HG03025 (cell line): ENCODE results near the gene TRIOBP.
"Not testable (repeated sequence)": the region's sequence is repeated elsewhere in the genome, so short reads cannot be mapped to it uniquely, and the experiment has no call there.

Source experiments
- ATAC-seq: cut with Tn5 transposase; IDR thresholded peaks from one replicate; pipeline ENCODE4 v1.9.1; 2021; ENCODE audit warnings: mild to moderate bottlenecking, moderate library complexity; ENCODE audit not compliant: unreplicated experiment, low FRiP score

The TRIOBP gene

DNA sequence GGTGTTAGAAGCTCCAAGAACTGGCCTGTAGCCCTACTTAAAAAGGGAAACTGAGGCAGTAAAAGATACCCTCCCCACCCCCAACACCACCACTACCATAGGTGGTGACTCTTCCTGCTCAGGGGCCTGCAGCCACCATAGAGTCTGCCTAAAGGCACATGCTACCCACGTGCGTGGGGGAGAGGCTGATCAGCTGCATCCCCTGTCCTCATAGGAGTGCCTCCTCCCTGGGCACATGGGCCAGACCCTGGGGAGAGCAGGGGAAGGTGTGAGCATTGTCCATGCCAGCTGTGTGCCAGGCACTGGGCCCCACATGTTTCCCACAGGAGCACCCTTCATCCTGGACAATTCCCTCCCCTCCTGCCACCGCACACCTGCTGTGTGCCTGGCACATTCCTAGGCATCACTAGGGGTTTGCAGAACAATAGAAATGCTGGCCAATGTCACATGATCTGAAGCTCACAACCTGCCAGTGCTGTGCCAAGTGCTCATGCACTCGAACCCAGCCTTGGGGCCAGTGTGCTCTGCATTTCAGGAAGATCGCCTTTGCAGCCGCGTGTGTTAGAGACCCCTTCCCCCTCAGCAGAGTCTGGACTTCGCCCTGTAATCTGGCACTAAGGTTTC is 69.2 kb downstream of the TRIOBP start:
- no peak for ATAC-seq

DNA sequence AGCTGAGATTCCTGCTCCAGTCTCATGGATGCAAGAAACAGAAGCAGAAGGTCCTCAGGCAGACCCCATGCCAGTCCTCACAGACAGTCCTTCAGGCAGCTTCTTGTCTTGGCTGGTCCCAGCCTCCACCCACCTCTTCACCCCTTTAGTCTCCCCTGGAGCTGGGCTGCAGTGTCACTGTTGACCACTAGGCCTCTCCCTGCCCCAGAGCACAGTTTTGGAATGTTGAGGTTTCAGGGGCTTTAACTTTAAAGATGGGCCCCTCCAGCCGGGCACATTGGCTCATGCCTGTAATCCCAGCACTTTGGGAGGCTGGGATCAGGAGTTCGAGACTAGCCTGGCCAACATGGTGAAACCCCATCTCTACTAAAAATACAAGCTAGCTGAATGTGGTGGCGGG is 71.4 kb downstream of the TRIOBP start:
- no peak for ATAC-seq

DNA sequence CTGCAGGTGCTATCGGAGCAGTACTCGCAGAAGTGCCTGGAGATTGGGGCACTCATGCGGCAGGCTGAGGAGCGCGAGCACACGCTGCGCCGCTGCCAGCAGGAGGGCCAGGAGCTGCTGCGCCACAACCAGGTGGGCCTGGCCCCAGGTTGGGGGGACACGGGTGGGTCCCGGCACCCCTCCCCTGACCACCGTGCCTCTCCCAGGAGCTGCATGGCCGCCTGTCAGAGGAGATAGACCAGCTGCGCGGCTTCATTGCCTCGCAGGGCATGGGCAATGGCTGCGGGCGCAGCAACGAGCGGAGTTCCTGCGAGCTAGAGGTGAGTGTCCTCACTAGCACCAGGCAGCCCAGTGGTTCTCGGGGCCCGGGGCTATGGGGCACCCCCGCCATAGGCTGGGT is 72.2 kb downstream of the TRIOBP start:
- no peak for ATAC-seq

DNA sequence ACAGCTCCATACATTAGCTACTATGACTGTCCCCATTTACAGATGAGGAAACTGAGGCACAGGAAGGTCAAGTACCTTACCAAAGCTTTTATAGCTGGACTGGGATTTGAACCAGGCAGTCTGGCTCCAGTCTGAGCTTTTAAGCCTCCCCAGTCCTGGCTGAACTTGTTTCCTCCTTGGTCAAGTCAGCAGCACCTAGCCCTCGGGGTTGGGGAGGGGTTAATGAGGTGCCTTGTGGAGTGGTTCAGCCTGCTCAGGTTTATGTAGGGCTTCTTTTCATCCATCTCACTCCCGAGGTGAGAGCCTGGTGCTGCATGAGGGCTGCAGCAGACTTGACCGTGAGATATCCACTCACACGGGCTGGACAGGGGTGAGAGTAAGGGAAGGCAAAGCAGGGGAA is 74.2 kb downstream of the TRIOBP start:
- no peak for ATAC-seq

DNA sequence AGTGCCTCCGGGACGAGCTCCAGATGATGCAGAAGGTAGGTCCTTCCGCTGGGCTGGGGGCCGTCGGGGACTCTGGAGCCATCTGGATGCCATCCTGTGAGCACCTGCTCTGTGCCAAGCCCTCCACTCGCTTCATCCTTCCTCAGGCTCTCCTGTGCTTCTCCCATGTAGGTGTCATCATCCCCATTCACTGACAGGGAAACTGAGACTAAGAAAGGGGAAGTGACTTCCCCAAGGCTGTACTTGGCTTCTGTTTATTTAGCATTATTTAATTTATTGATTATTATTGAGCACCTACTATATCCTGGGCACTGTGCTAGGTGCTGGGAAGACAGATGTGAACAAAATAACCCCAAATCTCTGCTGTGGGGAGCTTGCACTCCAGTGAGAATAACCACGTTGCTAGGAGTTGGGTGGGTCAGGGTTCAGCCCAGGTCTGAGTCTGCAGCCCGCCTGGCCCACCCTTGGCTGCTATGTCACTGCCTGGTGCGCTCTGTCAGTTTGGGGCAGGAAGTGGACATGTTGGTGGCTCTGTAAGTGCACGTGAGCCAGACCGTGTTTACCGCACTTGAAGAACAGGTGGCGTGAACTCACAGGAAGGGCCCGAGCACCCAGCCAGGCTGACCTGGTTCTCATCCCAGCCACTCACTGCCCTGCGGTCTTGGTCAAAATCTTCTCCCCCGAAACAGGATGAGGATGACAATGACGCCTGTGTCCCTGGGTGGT is 75.0 kb downstream of the TRIOBP start:
- ATAC-seq: no peak

DNA sequence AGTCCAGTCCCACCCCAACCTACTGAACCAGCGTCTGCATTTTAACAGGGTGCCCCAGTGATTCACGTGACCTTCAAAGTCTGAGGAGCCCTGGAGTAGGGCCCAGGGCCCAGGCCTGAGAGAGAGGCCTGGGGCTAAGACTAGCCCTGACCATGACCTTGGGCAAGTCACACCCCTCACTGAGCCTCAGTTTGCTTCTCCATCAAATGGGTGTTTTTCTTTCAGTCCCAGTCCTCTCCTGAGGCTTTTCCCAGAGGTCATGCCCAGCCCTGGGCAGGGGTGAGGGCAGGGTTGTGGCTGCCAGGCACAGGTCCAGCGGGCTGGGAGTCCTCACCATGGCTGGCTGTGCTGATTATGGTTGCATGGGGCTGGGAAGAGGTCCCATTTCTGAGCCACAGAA is 77.9 kb downstream of the TRIOBP start:
- ATAC-seq: no peak

DNA sequence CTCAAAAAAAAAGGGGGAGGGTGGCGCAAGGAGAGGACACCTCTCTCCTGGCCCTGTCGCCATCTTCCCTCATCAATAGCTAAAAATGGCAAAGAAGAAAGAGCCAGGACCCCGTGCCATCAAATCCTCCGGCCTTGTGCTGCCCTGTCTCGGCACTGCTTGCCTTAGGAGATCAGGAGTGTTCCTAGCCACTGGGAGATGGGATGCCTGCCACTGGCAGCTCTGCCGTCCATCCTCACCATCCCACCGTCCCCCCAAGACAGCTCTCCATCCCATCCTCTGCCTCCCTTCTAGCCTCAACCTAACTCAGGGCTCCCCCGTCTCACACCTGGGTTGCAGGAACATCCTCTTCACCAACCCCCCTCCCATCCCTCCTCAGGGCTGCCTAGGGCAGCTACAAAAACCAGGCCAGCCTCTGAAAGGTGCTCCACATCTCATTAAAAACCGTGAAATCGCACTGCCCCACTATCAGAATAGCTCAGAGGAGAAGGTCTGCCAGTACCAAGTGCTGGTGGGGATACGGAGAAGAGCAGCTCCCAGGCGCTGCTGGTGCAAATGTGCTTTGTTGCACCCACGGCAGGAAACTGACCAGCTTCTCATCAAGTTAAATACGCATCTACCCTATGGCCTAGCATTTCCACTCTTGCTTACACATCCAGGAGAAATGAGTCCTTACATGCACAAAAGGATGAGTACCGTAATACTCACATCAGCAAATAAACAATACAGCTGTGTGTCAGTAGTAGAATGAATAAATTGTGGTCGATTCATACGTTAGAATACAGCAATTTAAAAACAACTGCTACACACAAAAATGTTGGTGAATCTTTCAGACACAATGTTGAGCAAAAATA is 79.2 kb downstream of the TRIOBP start:
- ATAC-seq: no peak

DNA sequence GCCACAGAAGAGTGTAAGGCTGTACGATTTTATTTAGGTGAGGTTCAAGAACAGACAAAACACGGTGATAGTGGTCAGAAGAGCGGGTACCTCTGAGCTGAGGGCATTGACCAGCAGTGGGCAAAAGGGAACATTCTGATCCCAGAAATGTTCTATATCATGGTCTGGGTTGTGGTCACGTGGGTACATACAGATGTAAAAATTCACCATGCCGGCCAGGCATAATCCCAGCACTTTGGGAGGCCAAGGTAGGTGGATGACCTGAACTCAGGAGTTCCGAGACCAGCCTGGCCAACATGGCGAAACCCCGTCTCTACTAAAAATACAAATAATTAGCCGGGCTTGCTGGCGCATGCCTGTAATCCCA is 79.8 kb downstream of the TRIOBP start:
- ATAC-seq: no peak

DNA sequence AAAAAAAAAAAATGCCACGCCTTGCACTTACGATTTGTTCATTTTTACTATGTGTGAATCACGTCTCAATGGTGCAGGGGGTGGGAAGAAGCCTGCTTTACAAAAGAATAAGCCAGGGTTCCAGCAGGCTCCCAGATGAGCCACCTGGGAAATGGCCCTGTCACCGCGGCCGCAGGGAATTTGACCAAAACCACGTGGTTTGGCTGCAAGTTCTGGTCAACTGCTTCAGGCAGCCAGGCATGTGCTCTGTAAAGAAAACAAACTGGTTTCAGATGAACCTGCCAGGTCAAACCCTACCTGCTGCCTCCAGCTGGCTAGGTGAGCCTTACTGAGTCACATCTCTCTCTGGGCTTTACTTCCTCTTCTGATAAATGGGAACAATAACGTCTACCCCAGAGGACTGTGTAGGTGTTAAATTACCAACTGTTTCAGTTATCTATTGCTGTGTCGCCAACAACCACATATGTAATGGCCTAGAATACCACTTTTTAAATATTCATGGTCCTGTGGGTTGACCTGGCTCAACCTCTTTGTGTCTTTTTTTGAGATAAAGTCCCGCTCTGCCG is 80.4 kb downstream of the TRIOBP start:
- no peak for ATAC-seq

DNA sequence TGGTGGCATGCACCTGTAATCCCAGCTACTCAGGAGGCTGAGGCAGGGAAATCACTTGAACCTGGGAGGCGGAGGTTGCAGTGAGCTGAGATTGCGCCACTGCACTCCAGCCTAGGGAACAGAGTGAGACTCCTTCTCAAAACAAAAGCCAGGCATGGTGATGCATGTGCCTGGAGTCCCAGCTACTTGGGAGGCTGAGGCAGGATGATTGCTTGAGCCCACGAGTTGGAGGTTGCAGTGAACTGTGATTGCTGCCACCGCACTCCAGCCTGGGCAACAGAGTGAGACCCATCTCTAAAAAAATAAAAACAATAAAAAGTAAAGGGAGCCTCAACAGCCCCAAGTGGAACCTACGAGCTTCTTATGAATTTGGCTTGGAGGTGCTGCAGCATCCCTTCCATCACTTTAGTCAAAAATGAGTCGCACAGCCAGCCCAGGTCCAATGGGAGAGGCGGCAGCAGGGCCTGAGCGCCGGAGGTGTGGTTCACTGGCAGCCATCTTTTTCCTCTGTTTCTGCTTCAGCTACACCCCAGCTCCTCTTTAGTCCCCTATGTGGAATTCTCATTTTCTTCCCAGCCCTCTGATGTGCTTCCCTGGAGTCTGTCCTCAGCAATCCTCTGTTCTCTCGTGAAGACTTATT is 81.6 kb downstream of the TRIOBP start:
- no peak for ATAC-seq

DNA sequence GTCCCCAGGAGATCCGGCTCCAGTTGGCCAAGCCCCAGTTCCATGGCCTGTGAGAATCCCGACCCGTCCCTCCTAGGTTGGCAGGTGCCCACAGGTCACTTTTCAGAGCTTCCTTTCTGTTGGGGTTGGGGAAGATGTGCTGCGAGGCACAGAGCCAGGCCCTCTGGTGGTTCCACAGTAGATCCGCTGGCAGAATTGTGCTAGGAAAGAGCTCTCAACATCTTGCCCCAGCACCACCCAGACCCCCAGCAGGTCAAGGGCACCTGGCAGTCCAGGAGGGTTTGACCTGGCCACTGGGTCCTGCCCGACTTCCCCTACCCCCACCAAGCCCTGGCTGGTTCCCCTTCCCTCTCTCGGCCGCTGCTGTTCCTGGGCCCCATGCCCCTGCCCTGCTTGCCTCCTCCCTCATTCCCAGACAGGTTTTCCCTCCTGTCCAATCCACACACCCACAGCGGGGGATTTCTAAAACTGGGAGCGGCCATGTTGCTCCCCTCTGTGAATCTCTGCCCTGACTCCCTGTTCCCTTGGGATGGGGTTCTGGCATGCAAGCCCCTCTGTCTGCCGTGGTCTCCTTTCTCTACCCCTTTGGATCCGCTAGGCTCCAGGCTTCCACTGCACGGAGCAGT is 84.7 kb downstream of the TRIOBP start:
- no peak for ATAC-seq

DNA sequence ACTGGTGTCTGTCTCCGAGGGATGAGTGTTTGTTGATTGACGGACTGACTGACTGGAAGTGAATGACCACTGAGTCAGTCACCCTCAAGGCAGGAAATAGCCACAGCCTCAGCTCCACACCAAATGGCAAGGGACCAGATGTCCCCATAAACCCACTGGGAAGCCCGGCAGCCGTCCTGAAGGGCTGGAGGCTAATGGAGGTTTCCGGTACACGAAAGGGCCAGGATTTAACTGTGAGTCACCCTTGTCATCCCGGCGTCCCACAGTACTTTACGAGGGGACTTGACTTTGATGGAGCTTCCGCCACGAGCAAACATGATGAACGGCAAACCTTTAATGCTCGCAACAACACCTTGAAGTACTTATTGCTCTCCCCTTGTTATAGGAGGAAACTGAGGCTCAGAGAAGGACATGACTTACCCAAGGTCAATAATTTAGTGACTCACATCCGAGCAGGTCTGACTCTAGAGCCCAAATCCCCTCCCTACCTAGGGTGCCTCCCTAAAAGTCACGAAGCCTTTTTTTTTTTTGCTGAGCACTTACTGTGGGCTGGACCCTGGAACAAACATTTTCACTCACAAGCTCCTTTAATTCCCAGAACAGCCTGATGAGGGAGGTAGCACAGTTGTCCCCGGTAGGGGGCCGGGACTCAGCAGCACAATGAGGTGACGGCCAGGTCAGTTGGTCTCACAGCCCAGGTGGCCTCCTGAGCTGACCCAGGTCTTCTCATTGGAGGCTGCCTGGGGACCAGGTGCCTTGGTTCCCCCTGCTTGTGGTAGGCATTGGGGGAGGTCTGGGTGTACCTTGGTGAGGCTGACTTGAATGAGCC is 85.7 kb downstream of the TRIOBP start:
- no peak for ATAC-seq

DNA sequence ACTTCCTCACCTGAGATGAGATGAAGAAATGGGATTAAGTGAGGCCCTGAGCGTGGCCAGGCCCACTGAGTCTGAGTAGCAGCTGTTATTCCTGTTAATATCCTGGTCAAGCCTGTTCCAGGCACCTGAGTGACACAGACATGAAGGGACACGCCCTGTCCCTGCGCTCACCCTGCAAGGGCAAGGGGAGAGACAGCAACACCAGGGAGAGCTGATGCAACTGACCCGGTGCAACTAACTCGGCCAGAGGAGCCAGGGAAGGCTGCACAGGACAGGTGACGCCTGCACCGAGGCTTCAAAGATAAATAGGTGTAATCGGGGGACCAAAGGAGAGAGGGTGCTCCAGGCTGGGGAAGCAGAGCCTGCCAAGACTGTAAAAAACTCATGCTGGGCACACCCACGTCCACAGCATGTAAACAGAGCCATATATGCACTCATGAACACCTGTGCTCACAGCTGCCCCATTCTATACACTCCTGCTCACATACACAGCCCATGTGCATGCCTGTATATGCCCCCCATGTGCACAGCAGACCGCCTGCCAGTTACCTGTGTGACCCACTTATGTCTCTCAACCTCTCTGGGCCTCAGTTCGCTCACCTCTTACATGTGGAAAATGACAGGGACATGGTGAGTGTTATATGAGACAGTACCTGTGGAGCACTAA is 88.1 kb downstream of the TRIOBP start:
- no peak for ATAC-seq

DNA sequence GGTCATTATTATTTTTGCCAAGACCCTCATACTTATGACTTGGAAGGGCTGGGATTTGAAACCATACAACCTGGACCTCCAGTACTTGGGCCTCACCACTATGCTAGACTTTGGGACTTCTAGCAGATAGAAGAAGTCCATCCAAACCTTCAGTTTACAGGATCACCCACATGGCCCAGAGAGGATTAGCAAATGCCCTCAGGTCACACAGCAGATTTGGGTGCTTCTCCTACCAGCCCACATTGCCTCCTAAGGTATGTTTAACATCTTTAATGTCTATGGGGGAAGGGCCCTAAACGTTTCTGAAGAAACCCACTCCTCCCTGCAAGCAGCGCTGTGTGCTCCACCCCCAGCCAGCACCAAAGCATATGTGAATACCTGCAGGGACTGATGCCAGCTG is 93.4 kb downstream of the TRIOBP start:
- no peak for ATAC-seq

DNA sequence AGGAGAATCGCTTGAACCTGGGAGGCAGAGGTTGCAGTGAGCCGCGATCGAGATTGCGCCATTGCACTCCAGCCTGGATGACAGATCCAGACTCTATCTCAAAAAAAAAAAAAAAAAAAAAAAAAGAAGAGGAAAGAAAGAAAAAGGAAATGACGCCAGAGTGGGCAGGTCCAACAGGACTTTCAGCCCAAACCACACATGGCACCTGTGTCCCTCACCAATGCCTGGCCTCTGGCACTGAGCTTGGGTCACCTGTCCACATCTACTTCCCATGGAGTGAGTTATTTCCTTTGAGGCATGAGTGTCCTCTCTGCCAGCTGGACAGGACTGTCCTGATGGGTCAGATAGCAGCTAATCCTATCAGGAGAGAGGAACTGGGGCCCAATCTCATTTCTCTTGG is 95.6 kb downstream of the TRIOBP start:
- no peak for ATAC-seq

DNA sequence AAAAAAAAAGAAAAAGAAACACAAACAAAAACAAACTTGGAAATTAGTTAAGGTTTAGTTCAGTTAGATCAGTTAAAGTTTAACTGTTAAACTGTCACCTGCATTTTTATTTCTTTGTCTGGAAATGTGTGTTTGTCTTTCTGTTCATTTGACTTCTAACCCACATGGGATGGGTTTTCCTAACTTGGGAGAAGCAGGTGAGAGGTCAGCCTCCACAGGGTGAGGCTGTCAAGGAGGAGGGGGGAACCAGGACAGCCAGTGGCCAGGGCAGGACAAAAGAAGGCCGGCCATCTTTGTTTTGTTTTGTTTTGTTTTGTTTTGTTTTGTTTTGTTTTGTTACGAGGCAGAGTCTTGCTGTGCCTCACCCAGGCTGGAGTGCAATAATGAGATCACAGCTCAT is 97.5 kb downstream of the TRIOBP start:
- no peak for ATAC-seq

DNA sequence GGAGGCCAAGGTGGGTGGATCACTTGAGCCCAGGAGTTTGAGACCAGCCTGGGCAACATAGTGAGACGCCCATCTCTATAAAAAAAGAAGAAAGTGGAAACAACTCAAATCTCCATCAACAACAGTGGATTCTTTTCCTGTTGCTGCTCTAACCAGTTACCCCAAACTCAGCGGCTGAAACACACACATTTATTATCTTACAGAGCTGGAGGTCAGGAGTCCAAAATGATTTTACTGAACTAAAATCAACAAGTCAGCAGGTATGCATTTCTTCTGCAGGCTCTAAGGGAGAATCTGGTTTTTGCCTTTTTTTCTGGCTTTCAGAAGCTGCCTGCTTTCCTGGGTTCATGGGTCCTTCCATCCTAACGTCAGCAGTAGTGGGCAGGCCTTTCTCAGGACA is 99.2 kb downstream of the TRIOBP start:
- ATAC-seq: no peak

DNA sequence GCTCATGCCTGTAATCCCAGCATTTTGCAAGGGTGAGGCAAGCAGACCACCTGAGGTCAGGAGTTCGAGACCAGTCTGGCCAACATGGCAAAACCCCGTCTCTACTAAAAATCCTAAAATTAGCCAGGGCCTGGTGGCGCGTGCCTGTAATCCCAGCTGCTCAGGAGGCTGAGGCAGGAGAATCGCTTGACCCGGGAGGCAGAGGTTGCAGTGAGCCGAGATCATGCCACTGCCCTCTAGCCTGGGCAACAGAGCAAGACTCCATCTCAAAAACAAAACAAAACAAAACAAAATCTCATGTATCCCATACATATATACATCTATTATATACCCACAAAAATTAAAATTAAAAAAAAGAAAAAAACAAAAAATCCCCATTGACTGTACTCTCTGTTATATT is 100.4 kb downstream of the TRIOBP start:
- ATAC-seq: not testable (repeated sequence)

DNA sequence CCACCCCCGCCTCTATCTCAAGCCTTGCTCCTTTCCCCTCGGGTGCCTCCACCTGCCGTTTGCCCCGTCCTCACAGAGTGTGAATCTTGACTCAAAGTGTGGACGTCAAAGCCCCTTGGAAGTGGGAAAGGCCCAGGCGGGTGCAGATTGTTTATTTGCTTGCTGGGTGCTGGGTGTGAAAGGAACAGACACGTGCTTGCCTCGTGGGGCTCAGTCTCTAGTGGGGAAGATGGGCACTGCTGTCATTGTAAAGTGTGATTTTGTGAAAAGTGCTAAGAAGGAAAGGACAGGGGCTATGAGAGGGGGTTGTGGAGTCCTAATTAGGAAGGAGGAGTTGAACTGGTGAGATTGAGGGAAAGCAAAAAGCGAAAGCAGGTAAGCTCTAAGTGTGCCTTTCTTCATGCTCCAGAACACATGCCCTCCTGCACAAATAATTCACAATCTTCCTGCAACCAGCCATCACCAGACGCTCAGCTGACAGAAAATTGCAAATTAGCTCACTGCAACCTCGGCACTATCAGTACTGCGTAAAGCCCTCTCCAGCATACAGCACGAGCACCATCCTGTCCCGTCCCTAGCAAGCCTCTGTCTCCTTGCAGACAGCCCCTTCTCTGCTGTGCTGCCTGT is 101.1 kb downstream of the TRIOBP start:
- ATAC-seq: no peak
